NCI-H1105 (cell line): ENCODE measurements around the gene CHRD.

Experiments
- DNase-seq: peaks from one replicate; lab custom pipeline; 2025; lab: John Stamatoyannopoulos, UW

The CHRD gene

DNA sequence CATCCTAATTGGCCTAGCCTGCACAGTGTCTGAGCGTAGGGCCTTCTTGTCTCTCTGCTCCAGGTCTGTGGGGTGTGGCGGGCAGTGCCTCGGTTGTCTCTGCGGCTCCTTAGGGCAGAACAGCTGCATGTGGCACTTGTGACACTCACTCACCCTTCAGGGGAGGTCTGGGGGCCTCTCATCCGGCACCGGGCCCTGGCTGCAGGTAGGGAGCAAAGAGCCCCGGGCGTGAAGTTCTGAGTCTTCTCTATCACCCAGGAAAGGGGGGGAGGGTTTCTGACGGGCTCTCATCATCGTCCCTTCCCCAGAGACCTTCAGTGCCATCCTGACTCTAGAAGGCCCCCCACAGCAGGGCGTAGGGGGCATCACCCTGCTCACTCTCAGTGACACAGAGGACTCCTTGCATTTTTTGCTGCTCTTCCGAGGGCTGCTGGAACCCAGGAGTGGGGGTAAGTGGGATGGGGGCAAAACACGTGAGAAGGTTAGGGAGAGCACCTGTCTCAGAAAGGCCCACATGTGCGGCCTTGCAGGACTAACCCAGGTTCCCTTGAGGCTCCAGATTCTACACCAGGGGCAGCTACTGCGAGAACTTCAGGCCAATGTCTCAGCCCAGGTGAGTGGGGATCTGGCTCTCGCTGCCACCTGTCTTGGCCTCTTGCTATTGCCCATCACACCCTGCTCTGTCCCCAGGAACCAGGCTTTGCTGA is 2.6 kb downstream of the CHRD start:
- no peak for DNase-seq

DNA sequence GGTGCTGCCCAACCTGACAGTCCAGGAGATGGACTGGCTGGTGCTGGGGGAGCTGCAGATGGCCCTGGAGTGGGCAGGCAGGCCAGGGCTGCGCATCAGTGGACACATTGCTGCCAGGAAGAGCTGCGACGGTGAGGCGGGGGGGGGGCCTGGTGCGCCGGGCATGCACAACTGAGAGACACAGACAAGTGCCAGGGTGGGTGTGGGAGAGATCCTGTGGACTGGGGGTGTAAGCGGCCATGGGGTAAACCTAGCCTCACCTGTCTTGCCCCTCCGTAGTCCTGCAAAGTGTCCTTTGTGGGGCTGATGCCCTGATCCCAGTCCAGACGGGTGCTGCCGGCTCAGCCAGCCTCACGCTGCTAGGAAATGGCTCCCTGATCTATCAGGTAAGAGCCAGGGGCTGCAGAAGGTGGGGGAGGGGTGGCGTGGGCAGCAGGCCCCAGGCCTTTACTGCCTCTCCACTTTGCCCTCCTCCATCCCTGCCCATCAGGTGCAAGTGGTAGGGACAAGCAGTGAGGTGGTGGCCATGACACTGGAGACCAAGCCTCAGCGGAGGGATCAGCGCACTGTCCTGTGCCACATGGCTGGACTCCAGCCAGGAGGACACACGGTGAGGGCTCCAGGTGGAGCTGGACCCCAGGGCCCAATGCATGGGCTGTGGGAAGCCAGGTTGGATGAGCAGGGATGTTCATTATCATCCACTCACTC is 3.3 kb downstream of the CHRD start:
- DNase-seq, result no peak

DNA sequence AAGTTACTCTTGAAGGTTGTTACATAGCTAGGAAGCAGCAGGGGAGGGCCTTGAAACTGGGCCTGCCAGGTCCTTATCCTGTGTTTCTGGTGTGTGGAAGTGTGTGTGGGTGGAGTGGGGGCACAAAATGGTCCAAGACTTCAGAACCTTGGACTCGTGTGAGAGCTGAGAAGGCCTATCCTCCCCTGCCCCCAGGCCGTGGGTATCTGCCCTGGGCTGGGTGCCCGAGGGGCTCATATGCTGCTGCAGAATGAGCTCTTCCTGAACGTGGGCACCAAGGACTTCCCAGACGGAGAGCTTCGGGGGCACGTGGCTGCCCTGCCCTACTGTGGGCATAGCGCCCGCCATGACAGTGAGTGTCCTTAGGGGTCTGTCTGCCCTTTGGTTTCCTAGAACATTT is 4.5 kb downstream of the CHRD start:
- DNase-seq, result no peak

DNA sequence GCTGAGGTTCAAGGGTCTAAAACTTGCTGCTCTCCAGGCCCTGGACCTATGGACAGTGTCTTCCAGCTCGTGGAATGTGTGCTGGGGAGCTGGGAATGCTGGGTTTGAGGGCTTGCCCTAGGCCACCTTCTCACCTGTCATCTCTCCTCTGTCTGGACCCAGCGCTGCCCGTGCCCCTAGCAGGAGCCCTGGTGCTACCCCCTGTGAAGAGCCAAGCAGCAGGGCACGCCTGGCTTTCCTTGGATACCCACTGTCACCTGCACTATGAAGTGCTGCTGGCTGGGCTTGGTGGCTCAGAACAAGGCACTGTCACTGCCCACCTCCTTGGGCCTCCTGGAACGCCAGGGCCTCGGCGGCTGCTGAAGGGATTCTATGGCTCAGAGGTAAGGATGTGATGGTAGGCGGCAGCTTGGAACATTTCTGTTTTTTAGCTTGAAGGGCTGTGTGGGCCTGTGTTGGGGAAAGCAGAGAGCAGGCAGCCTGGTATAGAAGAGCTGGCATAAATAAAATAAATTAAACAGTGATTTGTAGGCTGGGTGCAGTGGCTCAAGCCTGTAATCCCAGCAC is 5.1 kb downstream of the CHRD start:
- no peak for DNase-seq

DNA sequence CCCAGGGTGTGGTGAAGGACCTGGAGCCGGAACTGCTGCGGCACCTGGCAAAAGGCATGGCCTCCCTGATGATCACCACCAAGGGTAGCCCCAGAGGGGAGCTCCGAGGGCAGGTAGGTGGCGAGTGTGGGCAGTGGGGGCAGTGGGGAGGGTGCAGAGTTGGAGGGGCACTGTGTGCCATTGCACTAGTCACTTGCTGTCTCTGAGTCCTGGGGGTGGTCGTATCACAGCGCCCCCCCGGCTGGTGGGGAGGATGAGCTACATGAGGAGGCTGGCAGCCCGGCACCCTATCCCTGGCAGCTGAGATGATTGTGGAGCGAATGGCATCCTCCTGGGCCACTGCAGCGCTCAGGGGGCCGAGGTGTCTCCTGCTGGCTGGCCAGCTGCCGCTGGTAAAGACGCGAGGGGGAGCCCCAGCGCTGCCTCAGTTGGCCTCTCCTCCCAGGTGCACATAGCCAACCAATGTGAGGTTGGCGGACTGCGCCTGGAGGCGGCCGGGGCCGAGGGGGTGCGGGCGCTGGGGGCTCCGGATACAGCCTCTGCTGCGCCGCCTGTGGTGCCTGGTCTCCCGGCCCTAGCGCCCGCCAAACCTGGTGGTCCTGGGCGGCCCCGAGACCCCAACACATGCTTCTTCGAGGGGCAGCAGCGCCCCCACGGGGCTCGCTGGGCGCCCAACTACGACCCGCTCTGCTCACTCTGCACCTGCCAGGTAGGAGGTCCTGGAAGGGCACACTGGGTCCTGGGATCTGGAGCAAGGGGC is 6.4 kb downstream of the CHRD start:
- DNase-seq, result no peak

DNA sequence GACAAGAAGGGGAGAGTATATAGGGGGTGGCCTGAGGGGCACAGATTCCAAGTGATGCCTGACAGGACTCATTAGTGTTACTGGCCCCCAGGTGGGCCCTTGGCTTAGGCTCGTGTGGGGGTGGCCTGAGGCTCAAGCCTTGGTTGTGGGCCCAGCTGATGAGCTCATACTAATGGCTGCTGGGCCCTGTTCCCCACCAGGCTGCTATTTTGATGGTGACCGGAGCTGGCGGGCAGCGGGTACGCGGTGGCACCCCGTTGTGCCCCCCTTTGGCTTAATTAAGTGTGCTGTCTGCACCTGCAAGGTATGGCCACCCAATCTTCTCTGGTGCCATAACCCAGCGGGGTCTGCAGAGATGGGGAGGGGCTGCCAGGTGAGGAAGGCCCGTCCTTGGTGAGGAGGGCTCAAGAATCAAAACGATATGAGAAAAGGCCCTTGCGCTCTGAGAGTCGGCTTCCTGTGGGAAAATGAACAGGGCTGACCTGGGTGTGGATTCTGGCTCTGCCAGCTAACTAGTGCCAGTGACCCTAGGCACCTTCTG is 7.4 kb downstream of the CHRD start:
- no peak for DNase-seq

DNA sequence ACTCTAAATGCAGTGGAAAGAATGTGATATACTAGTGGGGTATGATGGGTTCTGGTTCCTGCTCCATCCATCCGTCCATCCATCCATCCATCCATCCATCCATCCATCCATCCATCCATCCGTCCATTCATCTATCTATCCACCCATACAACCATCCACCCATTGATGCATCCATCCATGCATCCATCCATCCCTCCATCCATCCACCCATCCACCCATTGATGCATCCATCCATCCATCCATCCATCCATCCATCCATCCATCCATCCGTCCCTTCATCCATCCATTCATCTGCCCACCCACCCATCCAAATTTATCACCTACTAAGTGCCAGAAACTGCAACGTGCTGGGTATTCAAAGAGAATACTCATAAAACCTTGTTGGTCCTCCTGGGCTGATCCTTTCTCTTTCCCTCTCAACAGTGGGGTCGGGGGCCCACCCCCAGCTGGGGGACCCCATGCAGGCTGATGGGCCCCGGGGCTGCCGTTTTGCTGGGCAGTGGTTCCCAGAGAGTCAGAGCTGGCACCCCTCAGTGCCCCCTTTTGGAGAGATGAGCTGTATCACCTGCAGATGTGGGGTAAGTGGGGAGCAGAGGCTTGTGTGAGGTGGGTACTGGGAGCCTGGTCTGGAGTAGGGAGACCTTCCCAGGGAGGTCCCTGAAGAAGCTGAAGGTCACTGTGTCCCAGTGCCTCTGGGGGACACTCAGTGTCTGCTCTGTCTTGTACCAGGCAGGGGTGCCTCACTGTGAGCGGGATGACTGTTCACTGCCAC is 8.5 kb downstream of the CHRD start:
- DNase-seq, result no peak

DNA sequence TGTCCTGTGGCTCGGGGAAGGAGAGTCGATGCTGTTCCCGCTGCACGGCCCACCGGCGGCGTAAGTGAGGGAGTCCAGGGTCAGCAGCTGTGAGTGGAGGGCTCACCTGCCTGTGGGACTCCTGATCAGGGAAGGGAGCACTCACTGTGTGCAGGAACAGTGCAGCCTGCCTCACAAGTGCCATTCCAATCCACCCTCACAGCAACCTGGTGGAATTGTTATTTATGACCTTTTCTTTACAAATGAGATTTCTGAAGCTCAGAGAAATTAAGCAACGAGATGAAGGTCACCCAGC is 9.0 kb downstream of the CHRD start:
- no peak for DNase-seq

DNA sequence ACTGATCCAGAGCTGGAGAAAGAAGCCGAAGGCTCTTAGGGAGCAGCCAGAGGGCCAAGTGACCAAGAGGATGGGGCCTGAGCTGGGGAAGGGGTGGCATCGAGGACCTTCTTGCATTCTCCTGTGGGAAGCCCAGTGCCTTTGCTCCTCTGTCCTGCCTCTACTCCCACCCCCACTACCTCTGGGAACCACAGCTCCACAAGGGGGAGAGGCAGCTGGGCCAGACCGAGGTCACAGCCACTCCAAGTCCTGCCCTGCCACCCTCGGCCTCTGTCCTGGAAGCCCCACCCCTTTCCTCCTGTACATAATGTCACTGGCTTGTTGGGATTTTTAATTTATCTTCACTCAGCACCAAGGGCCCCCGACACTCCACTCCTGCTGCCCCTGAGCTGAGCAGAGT is 9.5 kb downstream of the CHRD start:
- no peak for DNase-seq

DNA sequence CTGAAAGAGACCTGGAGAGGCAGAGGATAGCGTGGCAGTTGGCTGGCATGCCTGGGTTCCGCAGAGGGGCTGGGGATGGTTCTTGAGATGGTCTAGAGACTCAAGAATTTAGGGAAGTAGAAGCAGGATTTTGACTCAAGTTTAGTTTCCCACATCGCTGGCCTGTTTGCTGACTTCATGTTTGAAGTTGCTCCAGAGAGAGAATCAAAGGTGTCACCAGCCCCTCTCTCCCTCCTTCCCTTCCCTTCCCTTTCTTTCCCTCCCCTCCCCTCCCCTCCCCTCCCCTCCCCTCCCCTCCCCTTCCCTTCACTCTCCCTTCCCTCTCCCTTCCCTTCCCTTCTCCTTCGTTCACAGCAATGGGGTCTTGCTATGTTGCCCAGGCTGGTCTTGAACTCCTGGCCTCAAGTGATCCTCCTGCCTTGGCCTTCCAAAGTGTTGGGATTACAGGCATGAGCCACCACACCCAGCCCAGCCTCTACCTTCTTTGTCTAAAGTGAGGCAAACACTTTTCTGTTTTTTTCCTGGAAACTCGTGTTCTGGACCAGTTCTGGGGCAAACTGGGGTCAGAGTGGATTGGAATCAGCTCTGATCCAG is 10.2 kb downstream of the CHRD start:
- no peak for DNase-seq

DNA sequence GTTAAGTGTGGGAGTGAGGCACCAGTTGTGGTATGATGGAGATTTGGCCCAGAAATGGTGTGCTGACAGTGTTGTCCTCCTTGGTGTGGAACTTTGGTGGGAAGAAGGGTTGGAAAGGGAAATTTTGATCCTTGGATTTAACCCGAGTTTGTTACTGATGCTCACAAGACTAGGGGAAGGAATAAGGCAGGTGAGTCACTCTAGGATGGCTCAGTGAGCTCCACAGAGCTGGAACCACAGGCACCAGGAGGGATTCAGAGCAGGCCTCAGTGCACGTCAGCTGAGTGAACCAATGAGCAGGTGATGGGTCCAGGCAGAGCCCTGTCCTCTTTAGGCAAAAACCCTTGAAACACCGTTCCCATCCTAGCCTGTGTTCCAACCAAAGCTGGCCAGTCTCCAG is 11.4 kb downstream of the CHRD start:
- DNase-seq, result no peak

DNA sequence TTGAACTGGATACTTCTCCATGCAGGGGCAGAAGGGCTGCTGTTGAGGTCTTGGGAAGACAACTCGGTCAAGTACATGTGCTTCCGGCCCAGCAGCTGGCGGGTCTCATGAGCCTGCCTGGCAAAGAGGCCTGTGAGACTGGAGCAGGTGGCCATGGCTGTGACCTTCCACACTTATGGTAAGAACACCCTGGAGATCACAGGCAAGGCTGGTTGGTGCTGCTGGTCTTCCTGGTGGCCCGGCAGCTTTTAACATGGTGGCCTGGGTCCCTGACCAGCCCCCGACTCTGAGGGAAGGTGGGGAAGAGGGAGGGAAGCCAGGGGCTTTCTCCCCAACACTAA is 15.4 kb downstream of the CHRD start:
- DNase-seq, result no peak

DNA sequence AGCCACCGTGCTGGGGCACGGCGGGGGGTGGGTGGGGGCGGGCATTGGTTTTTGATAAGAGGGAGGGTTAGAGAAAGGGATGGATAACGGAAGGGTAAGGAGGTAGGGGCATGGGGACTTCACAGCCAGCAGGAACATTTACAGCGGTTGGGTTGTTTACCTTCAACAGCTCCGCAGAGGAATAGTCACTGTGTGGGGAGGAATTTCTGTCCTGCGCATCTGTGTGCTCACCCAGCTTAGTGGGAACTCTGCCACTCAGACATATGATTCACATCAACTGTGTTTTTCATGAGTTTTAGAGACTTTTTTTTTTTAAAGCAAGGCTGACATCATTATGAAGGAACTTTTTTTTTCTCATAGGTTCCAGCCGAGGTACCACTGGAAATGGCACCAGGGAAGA is 19.6 kb downstream of the CHRD start:
- DNase-seq, result no peak

DNA sequence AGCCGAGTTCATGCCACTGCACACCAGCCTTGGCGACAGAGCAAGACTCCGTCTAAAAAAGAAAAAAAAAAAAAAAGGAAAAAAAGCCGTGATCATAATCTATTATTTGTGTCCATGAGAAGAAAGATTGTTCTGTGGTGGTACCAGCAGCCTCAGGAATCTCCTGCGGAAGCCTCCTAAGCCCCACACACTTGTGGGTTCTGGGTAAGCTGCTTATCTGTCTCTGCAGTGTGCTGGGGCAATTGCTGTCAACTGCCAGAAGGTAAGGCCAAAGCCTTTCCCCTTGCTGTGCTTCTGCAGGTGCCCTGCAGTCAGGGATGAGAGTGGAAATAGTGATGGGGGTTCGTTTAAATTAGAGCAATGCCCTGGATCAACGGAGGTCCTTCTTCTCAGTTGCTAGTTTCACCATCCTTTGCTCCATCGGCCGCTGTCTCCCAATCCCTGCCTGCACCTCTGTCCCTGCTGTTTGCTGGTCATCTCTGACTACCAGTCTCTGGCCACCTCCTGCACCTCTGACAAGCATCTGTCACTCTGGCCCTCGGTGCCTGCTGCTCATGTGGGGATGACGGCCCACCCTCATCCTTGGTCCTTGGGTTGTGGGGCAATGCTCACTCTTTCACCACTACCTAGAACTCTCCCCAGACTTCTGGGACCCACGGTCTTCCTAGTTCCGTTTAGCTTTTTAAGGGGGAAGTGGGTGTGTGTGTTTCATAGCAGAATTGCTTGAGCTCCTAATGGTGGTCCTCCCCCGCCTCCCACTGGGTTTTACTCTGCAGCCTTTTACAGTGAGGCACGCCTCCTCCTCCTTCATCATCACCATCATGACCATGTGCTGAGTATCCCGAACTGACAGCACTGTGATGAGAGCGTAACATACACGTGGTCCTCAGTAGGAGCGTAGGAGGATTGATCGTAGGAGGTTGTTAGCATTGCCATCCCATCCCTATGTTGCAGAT is 25.5 kb downstream of the CHRD start:
- DNase-seq, result no peak

DNA sequence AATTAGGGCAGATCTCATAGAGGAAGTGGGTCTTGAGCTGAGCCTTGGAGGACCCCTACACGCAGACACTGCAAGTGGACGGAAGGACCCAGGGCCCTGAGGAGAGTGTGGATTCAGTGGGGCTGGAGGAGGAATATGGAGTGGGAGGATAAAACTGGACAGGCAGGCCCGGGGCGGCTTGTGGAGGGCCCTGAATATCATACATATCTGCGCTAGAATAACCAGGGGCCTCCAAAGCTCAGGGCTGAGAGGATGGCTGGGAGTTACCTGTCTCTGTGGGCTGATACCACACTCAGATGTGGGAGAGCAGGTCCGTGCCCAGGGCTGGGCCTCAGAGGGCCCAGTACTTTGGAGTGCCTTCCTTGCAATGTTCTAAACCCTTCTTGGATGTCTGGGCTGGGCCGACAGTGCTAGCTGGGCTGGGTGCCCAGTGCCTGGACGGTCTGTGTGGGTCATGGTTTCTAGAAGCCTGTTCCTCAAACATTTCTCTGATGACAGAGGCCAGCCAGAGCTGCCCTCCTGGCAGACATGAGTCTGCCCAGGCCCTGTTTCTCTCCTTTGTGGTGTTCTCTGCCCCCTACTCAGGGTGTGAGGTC is 29.6 kb downstream of the CHRD start:
- no peak for DNase-seq

DNA sequence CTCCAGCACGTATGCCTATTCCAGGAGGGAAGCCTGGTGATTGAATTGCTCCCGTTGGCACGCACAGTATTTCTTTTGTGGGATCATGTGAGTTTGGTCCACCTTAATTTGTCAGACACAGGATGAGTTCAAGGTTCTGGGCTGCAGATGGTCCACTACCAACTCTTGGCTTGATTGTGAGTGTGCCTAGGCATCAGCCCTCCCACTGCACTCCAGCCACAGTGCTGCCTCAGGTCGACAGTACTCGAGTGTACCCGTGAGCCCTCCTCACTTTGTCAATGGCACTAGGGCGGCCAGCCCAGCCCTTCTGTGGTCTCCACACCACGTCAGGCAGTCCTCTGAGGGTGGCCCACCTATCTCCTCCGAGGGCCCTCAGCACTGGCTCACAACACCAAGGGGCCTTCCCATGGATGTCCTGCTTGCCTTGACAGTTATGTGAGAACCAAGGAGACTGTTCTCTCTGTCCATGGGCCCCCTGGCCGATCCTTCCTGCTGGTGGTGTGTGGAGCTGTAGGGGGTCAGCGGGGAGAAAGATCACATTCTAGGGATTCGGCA is 30.2 kb downstream of the CHRD start:
- no peak for DNase-seq

DNA sequence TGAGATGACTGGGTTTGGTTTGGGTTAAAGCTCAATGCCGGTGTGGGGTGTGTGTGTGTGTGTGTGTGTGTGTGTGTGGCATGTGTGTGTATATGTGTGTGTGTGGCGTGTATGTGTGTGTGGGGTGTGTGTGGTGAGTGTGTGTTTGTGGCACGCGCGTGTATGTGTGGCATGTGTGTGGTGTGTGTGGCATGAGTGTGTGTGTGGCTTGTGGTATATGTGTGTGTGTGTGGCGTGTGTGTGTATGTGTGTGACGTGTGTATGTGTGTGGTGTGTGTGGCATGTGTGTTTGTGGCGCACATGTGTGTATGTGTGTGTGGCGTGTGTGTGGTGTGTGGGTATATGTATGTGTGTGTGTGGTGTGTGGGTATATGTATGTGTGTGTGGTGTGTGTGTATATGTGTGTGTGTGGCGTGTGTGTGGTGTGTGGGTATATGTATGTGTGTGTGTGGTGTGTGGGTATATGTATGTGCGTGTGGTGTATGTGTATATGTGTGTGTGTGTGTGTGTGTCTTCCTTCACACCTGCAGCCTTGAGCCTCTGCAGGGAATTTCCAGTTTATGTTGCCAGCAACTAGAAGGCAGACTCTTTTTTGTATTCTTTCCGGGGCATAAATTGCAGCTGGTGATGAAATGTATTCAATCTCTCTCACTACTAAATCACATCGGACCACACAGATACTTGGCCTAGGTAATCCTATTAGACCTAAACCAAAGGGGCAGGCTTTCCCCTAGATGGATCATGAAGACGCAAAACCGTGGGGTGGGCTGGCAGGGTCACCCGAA is 34.8 kb downstream of the CHRD start:
- DNase-seq, result no peak

DNA sequence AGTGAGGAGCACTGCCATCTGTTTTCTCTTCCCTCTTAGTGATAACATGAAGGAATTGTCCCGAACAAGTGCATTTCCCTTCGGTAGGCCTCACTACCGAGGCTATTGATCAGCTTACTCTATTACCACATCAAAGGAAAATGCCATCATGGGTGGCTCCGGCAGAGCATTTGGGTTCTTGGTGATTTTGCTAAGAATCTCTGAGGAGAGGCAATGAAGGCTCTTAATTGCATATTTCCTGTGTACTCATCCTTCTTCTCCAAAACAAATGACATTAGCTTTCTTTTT is 35.3 kb downstream of the CHRD start:
- no peak for DNase-seq

DNA sequence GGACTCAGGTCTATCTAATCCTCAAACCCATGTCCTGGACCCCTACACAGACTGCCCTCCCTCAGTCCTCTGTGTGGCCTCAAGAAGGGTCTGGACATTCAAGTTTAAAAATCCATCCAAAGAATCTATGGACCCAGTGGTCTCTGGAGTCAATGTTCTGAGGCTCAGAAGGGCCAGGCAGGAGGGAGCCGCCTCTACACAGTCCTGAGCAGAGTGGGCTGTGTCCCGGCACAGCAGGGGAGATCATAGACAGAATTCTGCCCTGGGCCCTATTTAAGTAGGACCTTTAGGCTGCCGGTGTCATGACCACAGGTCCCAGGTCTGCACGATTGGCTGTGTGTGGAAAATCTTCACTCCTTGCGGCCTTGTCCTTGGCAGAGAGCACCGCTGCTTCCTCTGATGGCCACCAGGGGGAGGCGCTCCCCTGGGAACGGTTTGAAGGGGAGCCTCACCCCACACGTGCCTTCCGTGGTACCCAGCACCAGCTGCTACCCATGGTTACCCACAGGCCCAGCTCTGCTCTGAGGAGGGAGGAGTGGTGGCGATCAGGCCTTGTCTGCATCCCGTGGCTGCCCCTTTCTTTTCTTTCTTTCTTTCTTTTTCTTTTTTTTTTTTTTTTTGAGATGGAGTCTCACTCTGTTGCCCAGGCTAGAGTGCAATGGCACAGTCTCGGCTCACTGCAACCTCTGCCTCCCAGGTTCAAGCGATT is 37.9 kb downstream of the CHRD start:
- DNase-seq, result peak; percentile 57
